H9 (cell line): ENCODE measurements around the gene FAM76B. TPM values are rescaled to one million over a fixed set of nuclear protein-coding genes. Genes with fewer than 3 reads are reported as not detected.

Source experiments
- DNase-seq: peaks from one replicate; pipeline ENCODE4 v3.0.0-alpha.2; 2017
- H2AFZ ChIP-seq: one replicate; pipeline ENCODE4 v1.6.1; 2013; ENCODE audit warnings: mild to moderate bottlenecking, low read length, control low read depth, moderate library complexity
- H2AK5ac ChIP-seq: 2 replicates; pipeline ENCODE4 v1.6.1; 2013; ENCODE audit warnings: low read length, control low read depth, mixed read lengths; ENCODE audit not compliant: insufficient read length
- H2BK120ac ChIP-seq: one replicate; pipeline ENCODE4 v1.6.1; 2013; ENCODE audit warnings: low read depth, mild to moderate bottlenecking, low read length, control low read depth, inconsistent platforms; ENCODE audit not compliant: poor library complexity, severe bottlenecking
- H2BK12ac ChIP-seq: 2 replicates; pipeline ENCODE4 v1.6.1; 2013; ENCODE audit warnings: low read length, control low read depth, mixed read lengths, low read depth; ENCODE audit not compliant: insufficient read length
- H2BK15ac ChIP-seq: 2 replicates; pipeline ENCODE4 v1.6.1; 2013; ENCODE audit warnings: low read depth, low read length, control low read depth
- H2BK20ac ChIP-seq: one replicate; pipeline ENCODE4 v1.6.1; 2013; ENCODE audit warnings: low read depth, mild to moderate bottlenecking, low read length, control low read depth, inconsistent platforms; ENCODE audit not compliant: poor library complexity, severe bottlenecking
- H2BK5ac ChIP-seq: 2 replicates; pipeline ENCODE4 v1.6.1; 2013; ENCODE audit warnings: low read length, control low read depth, mixed read lengths; ENCODE audit not compliant: insufficient read length
- H3K14ac ChIP-seq: 2 replicates; pipeline ENCODE4 v1.6.1; 2013; ENCODE audit warnings: low read length, control low read depth; ENCODE audit not compliant: insufficient read depth
- H3K18ac ChIP-seq: 2 replicates; pipeline ENCODE4 v1.6.1; 2013; ENCODE audit warnings: low read depth, mild to moderate bottlenecking, mixed read lengths, low read length, control low read depth; ENCODE audit not compliant: insufficient read length
- H3K23ac ChIP-seq: 2 replicates; pipeline ENCODE4 v1.6.1; 2013; ENCODE audit warnings: low read length, control low read depth, mixed read lengths, low read depth; ENCODE audit not compliant: insufficient read length
- H3K23me2 ChIP-seq: 2 replicates; pipeline ENCODE4 v1.6.1; 2013; ENCODE audit warnings: low read depth, mild to moderate bottlenecking, mixed read lengths, low read length, control low read depth; ENCODE audit not compliant: insufficient read length, poor library complexity, severe bottlenecking
- H3K27ac ChIP-seq: 2 replicates; pipeline ENCODE4 v1.5.1; 2013; ENCODE audit warnings: low read length, control low read depth, mixed read lengths, low read depth; ENCODE audit not compliant: insufficient read length
- H3K27me3 ChIP-seq: 2 replicates; pipeline ENCODE4 v1.6.1; 2013; ENCODE audit warnings: low read length, control low read depth, inconsistent platforms; ENCODE audit not compliant: insufficient read depth
- H3K4ac ChIP-seq: 2 replicates; pipeline ENCODE4 v1.6.1; 2013; ENCODE audit warnings: low read depth, mild to moderate bottlenecking, control low read depth, inconsistent platforms, low read length, moderate library complexity
- H3K4me1 ChIP-seq: 2 replicates; pipeline ENCODE4 v1.6.1; 2013; ENCODE audit warnings: low read length, control low read depth, inconsistent platforms; ENCODE audit not compliant: insufficient read depth
- H3K4me2 ChIP-seq: 2 replicates; pipeline ENCODE4 v1.6.1; 2013; ENCODE audit warnings: low read length, control low read depth, mixed read lengths; ENCODE audit not compliant: insufficient read length, insufficient read depth
- H3K56ac ChIP-seq: 2 replicates; pipeline ENCODE4 v1.6.1; 2013; ENCODE audit warnings: low read depth, mild to moderate bottlenecking, mixed read lengths, low read length, control low read depth; ENCODE audit not compliant: insufficient read length
- H3K79me1 ChIP-seq: 2 replicates; pipeline ENCODE4 v1.6.1; 2013; ENCODE audit warnings: low read depth, mild to moderate bottlenecking, moderate library complexity, low read length, control low read depth, inconsistent platforms; ENCODE audit not compliant: insufficient read depth, poor library complexity, severe bottlenecking
- H3K79me2 ChIP-seq: 2 replicates; pipeline ENCODE4 v1.6.1; 2013; ENCODE audit warnings: low read length, control low read depth, inconsistent platforms; ENCODE audit not compliant: insufficient read depth
- H3K9ac ChIP-seq: 2 replicates; pipeline ENCODE4 v1.6.1; 2013; ENCODE audit warnings: low read length, control low read depth, mixed read lengths; ENCODE audit not compliant: insufficient read length; ENCODE audit errors: extremely low read depth
- H3K9me3 ChIP-seq: one replicate; pipeline ENCODE4 v1.6.1; 2013; ENCODE audit warnings: low read depth, low read length, inconsistent platforms; ENCODE audit not compliant: control insufficient read depth
- H3T11ph ChIP-seq: one replicate; pipeline ENCODE4 v1.6.1; 2013; ENCODE audit warnings: mild to moderate bottlenecking, low read length, control low read depth, inconsistent platforms
- H4K20me1 ChIP-seq: one replicate; pipeline ENCODE4 v1.6.1; 2013; ENCODE audit not compliant: control insufficient read depth, insufficient read length, insufficient read depth
- H4K5ac ChIP-seq: 2 replicates; pipeline ENCODE4 v1.6.1; 2013; ENCODE audit warnings: low read depth, mild to moderate bottlenecking, mixed read lengths, low read length, control low read depth; ENCODE audit not compliant: insufficient read length
- H4K8ac ChIP-seq: replicated peaks from 2 replicates; pipeline ENCODE4 v1.6.1; 2013; ENCODE audit warnings: low read length, control low read depth, mixed read lengths, low read depth; ENCODE audit not compliant: insufficient read length
- H4K91ac ChIP-seq: 2 replicates; pipeline ENCODE4 v1.6.1; 2013; ENCODE audit warnings: low read depth, mild to moderate bottlenecking, moderate library complexity, mixed read lengths, low read length, control low read depth; ENCODE audit not compliant: insufficient read length
- H3K27ac Mint-ChIP-seq, 3 experiments: 2 replicates in 2 of 3; 3 replicates in 1 of 3; pipeline ENCODE4 v1.8.0; 2020 to 2021; ENCODE audit warnings: mixed read lengths in 3 of 3, mild to moderate bottlenecking in 1 of 3, moderate library complexity in 1 of 3
- H3K27me3 Mint-ChIP-seq: 2 replicates; pipeline ENCODE4 v1.8.0; 2021; ENCODE audit warnings: low read depth, mild to moderate bottlenecking, moderate library complexity, mixed read lengths
- H3K36me3 Mint-ChIP-seq, 3 experiments: 2 replicates in 2 of 3; 3 replicates in 1 of 3; pipeline ENCODE4 v1.8.0; 2020 to 2021; ENCODE audit warnings: low read depth in 3 of 3, mixed read lengths in 3 of 3; ENCODE audit not compliant: insufficient read depth in 1 of 3
- H3K4me1 Mint-ChIP-seq, 2 experiments: 2 replicates each; pipeline ENCODE4 v1.8.0; 2020; ENCODE audit warnings: mixed read lengths in 2 of 2
- H3K4me3 Mint-ChIP-seq, 2 experiments: 2 replicates in 1 of 2; 3 replicates in 1 of 2; pipeline ENCODE4 v1.8.0; 2020 to 2021; ENCODE audit warnings: mild to moderate bottlenecking in 2 of 2, mixed read lengths in 2 of 2, moderate library complexity in 1 of 2
- H3K9me3 Mint-ChIP-seq, 2 experiments: 2 replicates in 1 of 2; 3 replicates in 1 of 2; pipeline ENCODE4 v1.8.0; 2020; ENCODE audit warnings: mild to moderate bottlenecking in 2 of 2, mixed read lengths in 2 of 2, moderate library complexity in 1 of 2
- CTCF ChIP-seq: fragments of 200-600 bp; sonication (generic); conservative IDR thresholded peaks from 3 replicates; pipeline ENCODE4 v1.8.0; 2021; ENCODE audit warnings: antibody characterized with exemption, mild to moderate bottlenecking
- WGBS: extraction: QIAGEN DNeasy Blood & Tissue Kit; methylation state at CpG from one replicate; pipeline ENCODE4 v1.1.7; 2013; ENCODE audit warnings: missing lambda C conversion rate, low lambda C conversion rate, mixed read lengths; ENCODE audit not compliant: insufficient read length; ENCODE audit errors: extremely low coverage; 5-methylcytosine and 5-hydroxymethylcytosine counted together
- total RNA-seq: library from RNA; stranded (reverse); gene quantifications from 2 replicates; pipeline ENCODE4 v1.2.1, GENCODE V29; 2021

The FAM76B gene
- total RNA-seq, 1 experiment from 2014 or later = 31.5 TPM

- H3K23ac ChIP-seq = no peak overlapping the region
- no peaks in the 10 kb centered on the region for H3K4me1 ChIP-seq
- H2AFZ ChIP-seq = no peak overlapping the region
- Mint-ChIP-seq H3K27ac (no peak overlapping the region), H3K27me3 (no peaks in the 10 kb centered on the region), H3K4me3 (no peak overlapping the region), H3K4me1 (no peaks in the 10 kb centered on the region), H3K9me3 (no peaks in the 10 kb centered on the region), H3K36me3 (peaks cover 16 to 63% (median 47%) of the 10 kb centered on the region in 3 experiments; a peak in 6 of 7 replicates)
- no peak for TF ChIP-seq CTCF
- DNase-seq = no peak
- no peaks in the 10 kb centered on the region for H3K79me1 ChIP-seq
- H4K20me1 ChIP-seq = no peaks in the 10 kb centered on the region
- no peaks in the 10 kb centered on the region for H3K79me2 ChIP-seq
- H3K14ac ChIP-seq = no peak overlapping the region
- H2BK15ac ChIP-seq = no peak overlapping the region
- no peak overlapping the region for H3K9ac ChIP-seq
- no peak overlapping the region for H2AK5ac ChIP-seq
- H4K8ac ChIP-seq = no peak overlapping the region
- no peak overlapping the region for H2BK12ac ChIP-seq
- no peak overlapping the region for H4K5ac ChIP-seq
- no peak overlapping the region for H3K4me2 ChIP-seq
- no peak overlapping the region for H3K4ac ChIP-seq
- H2BK5ac ChIP-seq = no peak overlapping the region
- H3K56ac ChIP-seq = no peak overlapping the region
- no peak overlapping the region for H2BK20ac ChIP-seq
- no peak overlapping the region for H3T11ph ChIP-seq
- H3K27me3 ChIP-seq = no peaks in the 10 kb centered on the region
- H3K23me2 ChIP-seq = no peaks in the 10 kb centered on the region
- WGBS = no CpG with 5 or more reads among the region's 1 CpG
- no peak overlapping the region for H3K18ac ChIP-seq
- H3K27ac ChIP-seq = no peak overlapping the region
- H4K91ac ChIP-seq = no peak overlapping the region
- no peak overlapping the region for H2BK120ac ChIP-seq
- H3K9me3 ChIP-seq = no peaks in the 10 kb centered on the region
These were observed 40.1 kb upstream of the FAM76B start for GRCh38 chr11:95829580-95830259.
